ENCODE data around the gene EVA1A.

DNA sequence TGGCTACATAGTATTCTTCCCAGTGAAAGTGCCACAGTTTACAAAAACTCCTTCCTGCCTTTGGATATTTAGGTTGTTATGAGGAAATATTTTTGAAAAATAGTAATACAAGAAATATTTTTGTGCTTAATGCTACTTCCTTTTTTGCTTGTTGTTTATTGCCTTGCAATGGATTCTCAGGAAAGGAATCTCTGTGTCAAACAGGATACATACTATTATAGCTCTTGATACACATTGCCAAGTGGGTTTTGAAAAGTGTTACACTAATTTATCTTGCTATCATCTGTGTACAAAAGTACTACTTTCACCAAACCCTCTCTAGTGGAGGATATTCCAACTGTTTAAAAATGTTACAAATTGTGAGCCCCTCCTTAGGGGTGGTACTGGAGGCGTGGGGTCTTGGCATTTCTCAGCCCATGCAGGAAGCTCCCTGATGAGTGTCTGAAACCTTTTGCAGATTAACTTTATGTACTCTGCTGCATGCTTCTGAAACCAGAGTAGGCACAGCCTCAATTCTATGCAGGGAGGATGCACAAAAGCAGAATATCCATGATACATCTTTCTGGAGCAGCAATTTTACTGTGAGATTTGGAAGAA is 54.5 kb downstream of the EVA1A start:
- TF ChIP-seq, protein P1, sequence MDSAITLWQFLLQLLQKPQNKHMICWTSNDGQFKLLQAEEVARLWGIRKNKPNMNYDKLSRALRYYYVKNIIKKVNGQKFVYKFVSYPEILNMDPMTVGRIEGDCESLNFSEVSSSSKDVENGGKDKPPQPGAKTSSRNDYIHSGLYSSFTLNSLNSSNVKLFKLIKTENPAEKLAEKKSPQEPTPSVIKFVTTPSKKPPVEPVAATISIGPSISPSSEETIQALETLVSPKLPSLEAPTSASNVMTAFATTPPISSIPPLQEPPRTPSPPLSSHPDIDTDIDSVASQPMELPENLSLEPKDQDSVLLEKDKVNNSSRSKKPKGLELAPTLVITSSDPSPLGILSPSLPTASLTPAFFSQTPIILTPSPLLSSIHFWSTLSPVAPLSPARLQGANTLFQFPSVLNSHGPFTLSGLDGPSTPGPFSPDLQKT (IDR thresholded peaks at IDR 0.05; ENCODE audit: borderline replicate concordance, low read depth, low read length), result no peak
- no peak for TF ChIP-seq ZNF549 (tag by site-specific recombination; IDR thresholded peaks at IDR 0.05)
- TF ChIP-seq MEIS1 (CRISPR knock-in tag; IDR thresholded peaks at IDR 0.05; ENCODE audit: borderline replicate concordance), result no peak
- no peak for TF ChIP-seq PATZ1 (tag by site-specific recombination; IDR thresholded peaks at IDR 0.05)
- TF ChIP-seq ZBTB21 (tag by site-specific recombination; IDR thresholded peaks at IDR 0.05), result no peak
- no peak for TF ChIP-seq ZIC2 (tag by site-specific recombination; IDR thresholded peaks at IDR 0.05)
- TF ChIP-seq TCF7L2 (IDR thresholded peaks at IDR 0.05; ENCODE audit: borderline replicate concordance, low read depth, low read length), result no peak
- TF ChIP-seq, protein P2, sequence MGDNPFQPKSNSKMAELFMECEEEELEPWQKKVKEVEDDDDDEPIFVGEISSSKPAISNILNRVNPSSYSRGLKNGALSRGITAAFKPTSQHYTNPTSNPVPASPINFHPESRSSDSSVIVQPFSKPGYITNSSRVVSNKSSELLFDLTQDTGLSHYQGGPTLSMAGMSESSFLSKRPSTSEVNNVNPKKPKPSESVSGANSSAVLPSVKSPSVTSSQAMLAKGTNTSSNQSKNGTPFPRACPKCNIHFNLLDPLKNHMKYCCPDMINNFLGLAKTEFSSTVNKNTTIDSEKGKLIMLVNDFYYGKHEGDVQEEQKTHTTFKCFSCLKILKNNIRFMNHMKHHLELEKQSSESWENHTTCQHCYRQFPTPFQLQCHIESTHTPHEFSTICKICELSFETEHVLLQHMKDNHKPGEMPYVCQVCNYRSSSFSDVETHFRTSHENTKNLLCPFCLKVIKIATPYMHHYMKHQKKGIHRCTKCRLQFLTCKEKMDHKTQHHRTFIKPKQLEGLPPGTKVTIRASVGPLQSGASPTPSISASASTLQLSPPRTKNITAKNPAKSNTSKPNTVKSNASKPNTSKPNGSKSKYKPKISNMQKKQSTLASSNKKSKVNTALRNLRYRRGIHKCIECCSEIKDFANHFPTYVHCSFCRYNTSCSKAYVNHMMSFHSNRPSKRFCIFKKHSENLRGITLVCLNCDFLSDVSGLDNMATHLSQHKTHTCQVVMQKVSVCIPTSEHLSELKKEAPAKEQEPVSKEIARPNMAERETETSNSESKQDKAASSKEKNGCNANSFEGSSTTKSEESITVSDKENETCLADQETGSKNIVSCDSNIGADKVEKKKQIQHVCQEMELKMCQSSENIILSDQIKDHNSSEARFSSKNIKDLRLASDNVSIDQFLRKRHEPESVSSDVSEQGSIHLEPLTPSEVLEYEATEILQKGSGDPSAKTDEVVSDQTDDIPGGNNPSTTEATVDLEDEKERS (tag by site-specific recombination; IDR thresholded peaks at IDR 0.05), result no peak
- TF ChIP-seq GLIS2 (tag by site-specific recombination; IDR thresholded peaks at IDR 0.05), result no peak
- no peak for TF ChIP-seq ZFP41 (tag by site-specific recombination; IDR thresholded peaks at IDR 0.05; ENCODE audit: borderline replicate concordance)
- no peak for TF ChIP-seq YY1 (tag by site-specific recombination; IDR thresholded peaks at IDR 0.05)
